Colonic mucosa (tissue), 4 donors: ENCODE data around the gene JAK3. TPM values are rescaled to one million over a fixed set of nuclear protein-coding genes. Genes with fewer than 3 reads are reported as not detected.
A peak's percentile ranks its signal among the peaks of the same experiment; 100 is the strongest.
"Not testable (repeated sequence)": the region's sequence is repeated elsewhere in the genome, so short reads cannot be mapped to it uniquely, and the experiment has no call there.

Source experiments
- DNase-seq: peaks from one replicate; pipeline ENCODE4 v3.0.0-alpha.2; 2020
- H3K27ac ChIP-seq: fragments of 200-600 bp; one replicate; pipeline ENCODE4 v1.8.0; 2021
- H3K27me3 ChIP-seq: fragments of 200-600 bp; one replicate; pipeline ENCODE4 v1.8.0; 2021
- H3K36me3 ChIP-seq: fragments of 200-600 bp; one replicate; pipeline ENCODE4 v1.8.0; 2021
- H3K4me1 ChIP-seq: fragments of 200-600 bp; one replicate; pipeline ENCODE4 v1.8.0; 2021; ENCODE audit warnings: mild to moderate bottlenecking
- H3K4me3 ChIP-seq: fragments of 200-600 bp; one replicate; pipeline ENCODE4 v1.8.0; 2021
- H3K9ac ChIP-seq, 2 donors: one replicate each; pipeline ENCODE4 v1.7.0; 2013; ENCODE audit warnings: control low read depth in 2 of 2, low read depth in 2 of 2, low read length in 2 of 2
- H3K9me3 ChIP-seq: fragments of 200-600 bp; one replicate; pipeline ENCODE4 v1.8.0; 2021
- intact Hi-C: fragments of 100-400 bp; cut with DNase I; formaldehyde crosslinking; loops from one replicate; pipeline ENCODE4 v1.14.1; 2022
- total RNA-seq, 2 donors: library from RNA; stranded (reverse); fragmentation: NEBNext Ultra II Directional in 1 of 2; extraction: Animal tissue kit (Norgen Biotek cat#: 25700) in 1 of 2; gene quantifications; one replicate each; pipeline ENCODE4 v1.2.1, GENCODE V29; 2021
- TF ChIP-seq, protein P1 (sequence below): fragments of 200-600 bp; IDR thresholded peaks from one replicate; pipeline ENCODE4 v1.8.0; 2022; ENCODE audit warnings: antibody characterized with exemption, mild to moderate bottlenecking
- donor health status: healthy.
- donor health status: DM: no; HTN: no; CAD: no.
- donor health status: DM: no; HTN: no; CAD: no.

JAK3 gene
- total RNA-seq, 2 donors from 2014 or later: 3.1 to 4.0 TPM

DNA sequence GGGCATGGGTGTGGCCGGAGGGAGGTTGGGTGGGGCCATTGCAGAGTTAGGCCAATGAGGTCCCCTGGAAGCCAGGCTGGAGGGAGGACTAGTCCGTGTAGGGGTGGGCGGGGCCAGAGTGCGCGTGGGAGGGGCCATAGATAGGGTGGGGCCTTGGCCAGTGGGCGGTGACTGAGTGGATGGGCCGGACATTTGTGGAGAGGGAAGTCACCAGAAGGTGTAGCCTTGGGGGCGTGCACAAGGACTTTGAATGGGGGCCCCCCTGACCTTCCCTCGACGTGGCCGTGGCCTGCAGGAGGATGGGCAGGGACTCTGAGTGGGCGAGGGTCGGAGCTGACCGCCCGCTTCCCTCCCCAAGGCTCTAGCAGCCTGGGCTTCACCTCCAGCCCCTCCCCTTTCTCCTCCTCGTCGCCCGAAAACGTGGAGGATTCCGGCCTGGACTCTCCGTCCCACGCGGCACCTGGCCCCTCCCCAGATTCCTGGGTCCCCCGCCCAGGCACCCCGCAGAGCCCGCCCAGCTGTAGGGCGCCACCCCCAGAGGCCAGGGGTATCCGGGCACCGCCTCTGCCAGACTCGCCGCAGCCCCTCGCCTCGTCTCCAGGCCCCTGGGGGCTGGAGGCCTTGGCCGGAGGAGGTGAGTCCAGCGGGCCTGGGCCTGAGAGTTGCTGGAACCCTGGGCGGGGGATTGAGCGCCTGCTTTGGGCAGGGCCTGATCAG lies 69.4 kb downstream of the JAK3 start:
- peak; percentile 96 for DNase-seq
- Histone ChIP-seq H3K9ac (peak overlapping the region; percentile 12 to 16), H3K27ac (no peak overlapping the region), H3K9me3 (no peaks in the 10 kb centered on the region), H3K36me3 (no peaks in the 10 kb centered on the region), H3K4me3 (peak overlapping the region; percentile 24), H3K27me3 (no peaks in the 10 kb centered on the region), H3K4me1 (no peaks in the 10 kb centered on the region)
- intact Hi-C loops: no loop called here
- TF ChIP-seq, protein P1, sequence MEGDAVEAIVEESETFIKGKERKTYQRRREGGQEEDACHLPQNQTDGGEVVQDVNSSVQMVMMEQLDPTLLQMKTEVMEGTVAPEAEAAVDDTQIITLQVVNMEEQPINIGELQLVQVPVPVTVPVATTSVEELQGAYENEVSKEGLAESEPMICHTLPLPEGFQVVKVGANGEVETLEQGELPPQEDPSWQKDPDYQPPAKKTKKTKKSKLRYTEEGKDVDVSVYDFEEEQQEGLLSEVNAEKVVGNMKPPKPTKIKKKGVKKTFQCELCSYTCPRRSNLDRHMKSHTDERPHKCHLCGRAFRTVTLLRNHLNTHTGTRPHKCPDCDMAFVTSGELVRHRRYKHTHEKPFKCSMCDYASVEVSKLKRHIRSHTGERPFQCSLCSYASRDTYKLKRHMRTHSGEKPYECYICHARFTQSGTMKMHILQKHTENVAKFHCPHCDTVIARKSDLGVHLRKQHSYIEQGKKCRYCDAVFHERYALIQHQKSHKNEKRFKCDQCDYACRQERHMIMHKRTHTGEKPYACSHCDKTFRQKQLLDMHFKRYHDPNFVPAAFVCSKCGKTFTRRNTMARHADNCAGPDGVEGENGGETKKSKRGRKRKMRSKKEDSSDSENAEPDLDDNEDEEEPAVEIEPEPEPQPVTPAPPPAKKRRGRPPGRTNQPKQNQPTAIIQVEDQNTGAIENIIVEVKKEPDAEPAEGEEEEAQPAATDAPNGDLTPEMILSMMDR: no peak

DNA sequence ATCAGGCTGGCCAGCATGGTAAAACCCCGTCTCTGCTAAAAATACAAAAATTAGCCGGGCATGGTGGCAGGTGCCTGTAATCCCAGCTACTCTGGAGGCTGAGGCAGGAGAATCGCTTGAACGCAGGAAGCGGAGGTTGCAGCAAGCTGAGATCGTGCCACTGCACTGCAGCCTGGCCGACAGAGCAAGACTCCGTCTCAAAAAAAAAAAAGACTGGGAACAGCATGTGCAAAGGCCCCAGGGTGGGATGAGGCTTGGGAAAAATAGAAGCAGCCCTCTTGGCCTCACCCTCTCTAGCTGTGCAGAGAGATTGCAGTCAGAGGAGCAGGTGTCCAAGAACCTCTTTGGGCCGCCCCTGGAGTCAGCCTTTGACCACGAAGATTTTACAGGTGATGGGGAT lies 69.9 kb downstream of the JAK3 start:
- H3K4me3 ChIP-seq, H3K27ac ChIP-seq, DNase-seq, H3K4me1 ChIP-seq, H3K9ac ChIP-seq, H3K27me3 ChIP-seq, intact Hi-C loops, H3K9me3 ChIP-seq, H3K36me3 ChIP-seq: not testable (repeated sequence)

GRCh38 chr19:17775991-17776803 lies 71.6 kb downstream of the JAK3 start:
- H3K27ac ChIP-seq: no peak overlapping the region
- no peaks in the 10 kb centered on the region for H3K4me1 ChIP-seq
- H3K9ac ChIP-seq: no peak overlapping the region
- TF ChIP-seq, protein P1: no peak
- DNase-seq: no peak
- H3K27me3 ChIP-seq: no peaks in the 10 kb centered on the region
- H3K4me3 ChIP-seq: no peak overlapping the region
- intact Hi-C loops: no loop called here
- no peaks in the 10 kb centered on the region for H3K9me3 ChIP-seq
- H3K36me3 ChIP-seq: no peaks in the 10 kb centered on the region

DNA sequence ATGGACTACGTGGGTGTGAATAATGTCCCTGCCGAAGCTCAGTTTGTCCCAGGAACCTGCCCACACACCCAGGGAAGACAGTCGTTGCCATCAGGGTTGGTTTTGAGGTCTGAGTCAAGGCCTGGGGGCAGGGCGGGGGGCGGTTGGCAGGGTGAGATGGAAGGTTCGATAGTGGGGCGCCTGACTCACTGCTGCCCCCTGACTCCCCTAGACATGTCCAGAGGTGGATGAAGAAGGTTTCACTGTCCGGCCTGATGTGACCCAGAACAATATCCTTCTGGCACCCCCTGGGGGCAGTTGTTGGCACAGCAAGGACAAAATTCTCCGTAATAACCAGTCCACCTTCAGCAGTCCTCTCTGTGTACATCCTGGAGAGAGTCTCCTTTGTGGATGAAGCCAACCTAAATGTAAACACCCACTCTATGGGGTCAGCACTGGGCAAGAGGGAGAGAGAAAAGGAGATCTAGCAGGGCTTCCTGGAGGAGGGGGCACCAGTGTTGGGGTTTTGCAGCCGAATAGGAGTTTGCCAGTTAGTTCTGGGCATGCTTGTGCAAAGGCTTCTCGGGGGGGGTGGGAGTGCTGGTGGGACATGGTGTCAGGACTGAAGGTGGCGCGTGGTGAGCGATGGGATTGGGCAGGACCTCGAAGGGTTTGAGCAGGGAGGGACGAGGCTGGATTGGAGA lies 72.4 kb downstream of the JAK3 start:
- Histone ChIP-seq H3K27ac (no peak overlapping the region), H3K4me1 (no peaks in the 10 kb centered on the region), H3K27me3 (no peaks in the 10 kb centered on the region), H3K4me3 (no peak overlapping the region), H3K9ac (no peak overlapping the region), H3K9me3 (no peaks in the 10 kb centered on the region), H3K36me3 (no peaks in the 10 kb centered on the region)
- TF ChIP-seq, protein P1: peak; percentile 42
- DNase-seq: peak; percentile 62
- intact Hi-C loops: no loop called here

Other genes starting within 250 kb of the JAK3 start
- under 1 TPM; 0.29 to 0.62 TPM for gene UNC13A, start 159.6 kb downstream of the JAK3 start, total RNA-seq
- gene MAP1S, start 128.5 kb downstream of the JAK3 start, total RNA-seq: 10 to 100 TPM; 48.1 to 57.1 TPM
- 1 to 10 TPM; 3.9 to 9.2 TPM for gene FCHO1, start 96.5 kb downstream of the JAK3 start, total RNA-seq
- gene B3GNT3, start 52.8 kb downstream of the JAK3 start, total RNA-seq: 100 to 1,000 TPM; 108 to 132 TPM
- not detected for gene INSL3, start 26.5 kb downstream of the JAK3 start, total RNA-seq
- gene RPL18A, start 11.9 kb upstream of the JAK3 start, total RNA-seq: 1,000 to 10,000 TPM; 1,592 to 1,923 TPM
- gene SLC5A5, start 24.0 kb upstream of the JAK3 start, total RNA-seq: not detected
- 100 to 1,000 TPM in 1 of 2 donors, 10 to 100 TPM in 1; 45.2 to 122 TPM for gene CCDC124, start 85.0 kb upstream of the JAK3 start, total RNA-seq
- not detected for gene KCNN1, start 119.1 kb upstream of the JAK3 start, total RNA-seq
- gene ARRDC2, start 160.2 kb upstream of the JAK3 start, total RNA-seq: 10 to 100 TPM; 15.8 to 16.4 TPM
- gene IL12RB1, start 239.0 kb upstream of the JAK3 start, total RNA-seq: 1 to 10 TPM in 1 of 2 donors, under 1 TPM in 1; 0.53 to 1.1 TPM
- gene MAST3, start 249.8 kb upstream of the JAK3 start, total RNA-seq: 10 to 100 TPM; 24.3 to 30.9 TPM